Measurements from ENCODE around the gene BCL11B.

Gene BCL11B

GRCh38 chr14:99173086-99173485 lies 98.9 kb downstream of the BCL11B start:
- in situ Hi-C loops (cut with MboI; ENCODE audit: low sequenced_read_pairs): no loop called here

GRCh38 chr14:99171396-99171795 lies 100.6 kb downstream of the BCL11B start:
- in situ Hi-C loops (cut with MboI; ENCODE audit: low sequenced_read_pairs): no loop called here

- in situ Hi-C loops (cut with MboI; ENCODE audit: low sequenced_read_pairs): no loop called here
These were observed 102.1 kb downstream of the BCL11B start for GRCh38 chr14:99169776-99170356.

GRCh38 chr14:99168330-99168729 lies 103.7 kb downstream of the BCL11B start:
- in situ Hi-C loops (cut with MboI; ENCODE audit: low sequenced_read_pairs): no loop called here

GRCh38 chr14:99166506-99166905 lies 105.5 kb downstream of the BCL11B start:
- in situ Hi-C loops (cut with MboI; ENCODE audit: low sequenced_read_pairs): no loop called here

GRCh38 chr14:99164712-99165111 lies 107.3 kb downstream of the BCL11B start:
- in situ Hi-C loops (cut with MboI; ENCODE audit: low sequenced_read_pairs): no loop called here

GRCh38 chr14:99163446-99163845 lies 108.6 kb downstream of the BCL11B start:
- in situ Hi-C loops (cut with MboI; ENCODE audit: low sequenced_read_pairs): no loop called here

- in situ Hi-C loops (cut with MboI; ENCODE audit: low sequenced_read_pairs): no loop called here
These were observed 112.4 kb downstream of the BCL11B start for GRCh38 chr14:99159341-99160340.

- in situ Hi-C loops (cut with MboI; ENCODE audit: low sequenced_read_pairs): no loop called here
These were observed 113.3 kb downstream of the BCL11B start for GRCh38 chr14:99158646-99159165.

GRCh38 chr14:99158150-99158549 lies 113.8 kb downstream of the BCL11B start:
- in situ Hi-C loops (cut with MboI; ENCODE audit: low sequenced_read_pairs): no loop called here

GRCh38 chr14:99157676-99158075 lies 114.3 kb downstream of the BCL11B start:
- in situ Hi-C loops (cut with MboI; ENCODE audit: low sequenced_read_pairs): no loop called here

GRCh38 chr14:99157246-99157645 lies 114.8 kb downstream of the BCL11B start:
- in situ Hi-C loops (cut with MboI; ENCODE audit: low sequenced_read_pairs): no loop called here

- in situ Hi-C loops (cut with MboI; ENCODE audit: low sequenced_read_pairs): no loop called here
These were observed 115.2 kb downstream of the BCL11B start for GRCh38 chr14:99156814-99157213.

GRCh38 chr14:99156090-99156425 lies 115.9 kb downstream of the BCL11B start:
- in situ Hi-C loops (cut with MboI; ENCODE audit: low sequenced_read_pairs): no loop called here

- in situ Hi-C loops (cut with MboI; ENCODE audit: low sequenced_read_pairs): no loop called here
These were observed 116.6 kb downstream of the BCL11B start for GRCh38 chr14:99155173-99156089.

- in situ Hi-C loops (cut with MboI; ENCODE audit: low sequenced_read_pairs): no loop called here
These were observed 121.8 kb downstream of the BCL11B start for GRCh38 chr14:99150236-99150635.

- in situ Hi-C loops (cut with MboI; ENCODE audit: low sequenced_read_pairs): no loop called here
These were observed 123.0 kb downstream of the BCL11B start for GRCh38 chr14:99148861-99149610.

- in situ Hi-C loops (cut with MboI; ENCODE audit: low sequenced_read_pairs): no loop called here
These were observed 123.9 kb downstream of the BCL11B start for GRCh38 chr14:99148131-99148530.

GRCh38 chr14:99147366-99147740 lies 124.6 kb downstream of the BCL11B start:
- in situ Hi-C loops (cut with MboI; ENCODE audit: low sequenced_read_pairs): no loop called here

GRCh38 chr14:99146616-99147365 lies 125.2 kb downstream of the BCL11B start:
- in situ Hi-C loops (cut with MboI; ENCODE audit: low sequenced_read_pairs): no loop called here

All from HL-60/S4 (cell line).